Thoracic aorta (tissue), 2 donors: ENCODE data around the gene RABL2B. TPM values are rescaled to one million over a fixed set of nuclear protein-coding genes. Genes with fewer than 3 reads are reported as not detected.

ENCODE experiments used
- ATAC-seq: fragments of 150-250 bp; one replicate; pipeline ENCODE4 v1.8.0; 2017; ENCODE audit warnings: low read depth; ENCODE audit not compliant: insufficient number of reproducible peaks, low FRiP score
- DNase-seq: peaks from one replicate; pipeline ENCODE4 v3.0.0-alpha.2; 2020; ENCODE audit warnings: low spot score
- H3K27ac ChIP-seq, 2 donors: fragments of 200-600 bp; sonication (generic); 1 replicate in 1 of 2; 2 replicates in 1 of 2; pipeline ENCODE4 v1.5.1; 2016; ENCODE audit warnings: mild to moderate bottlenecking in 2 of 2, moderate library complexity in 2 of 2
- H3K27me3 ChIP-seq: fragments of 200-600 bp; sonication (generic); replicated peaks from 2 replicates; pipeline ENCODE4 v1.6.0; 2016; ENCODE audit warnings: mild to moderate bottlenecking; ENCODE audit not compliant: insufficient read depth
- H3K36me3 ChIP-seq: fragments of 200-600 bp; sonication (generic); one replicate; pipeline ENCODE4 v1.5.1; 2016
- H3K4me1 ChIP-seq, 2 donors: fragments of 200-600 bp; sonication (generic); 1 replicate in 1 of 2; 2 replicates in 1 of 2; pipeline versions ENCODE4 v1.5.1 to v1.6.0; 2016; ENCODE audit warnings: low read depth in 2 of 2, mild to moderate bottlenecking in 1 of 2; ENCODE audit not compliant: control insufficient read depth in 1 of 2
- H3K4me3 ChIP-seq: fragments of 200-600 bp; sonication (generic); 2 replicates; pipeline ENCODE4 v1.5.1; 2016; ENCODE audit warnings: mild to moderate bottlenecking
- H3K9me3 ChIP-seq: fragments of 200-600 bp; sonication (generic); 2 replicates; pipeline ENCODE4 v1.5.1; 2016
- total RNA-seq, 2 donors: library from RNA; depleted of rRNA; stranded (reverse); fragments of >200 nt; gene quantifications; one replicate each; pipeline versions ENCODE4 v1.1.0 to v1.2.3, GENCODE V29; 2016
- TF ChIP-seq, protein P1 (sequence below): fragments of 200-600 bp; sonication (generic); IDR thresholded peaks from one replicate; pipeline ENCODE4 v1.5.1; 2019; ENCODE audit warnings: antibody characterized with exemption

The RABL2B gene
- total RNA-seq, 2 donors from 2014 or later, result 14.7 to 19.9 TPM

- no peak for ATAC-seq
- Histone ChIP-seq H3K27ac (no peak overlapping the region), H3K4me1 (no peaks in the 10 kb centered on the region), H3K9me3 (no peaks in the 10 kb centered on the region), H3K36me3 (no peaks in the 10 kb centered on the region), H3K27me3 (no peaks in the 10 kb centered on the region), H3K4me3 (no peak overlapping the region)
- TF ChIP-seq, protein P1, sequence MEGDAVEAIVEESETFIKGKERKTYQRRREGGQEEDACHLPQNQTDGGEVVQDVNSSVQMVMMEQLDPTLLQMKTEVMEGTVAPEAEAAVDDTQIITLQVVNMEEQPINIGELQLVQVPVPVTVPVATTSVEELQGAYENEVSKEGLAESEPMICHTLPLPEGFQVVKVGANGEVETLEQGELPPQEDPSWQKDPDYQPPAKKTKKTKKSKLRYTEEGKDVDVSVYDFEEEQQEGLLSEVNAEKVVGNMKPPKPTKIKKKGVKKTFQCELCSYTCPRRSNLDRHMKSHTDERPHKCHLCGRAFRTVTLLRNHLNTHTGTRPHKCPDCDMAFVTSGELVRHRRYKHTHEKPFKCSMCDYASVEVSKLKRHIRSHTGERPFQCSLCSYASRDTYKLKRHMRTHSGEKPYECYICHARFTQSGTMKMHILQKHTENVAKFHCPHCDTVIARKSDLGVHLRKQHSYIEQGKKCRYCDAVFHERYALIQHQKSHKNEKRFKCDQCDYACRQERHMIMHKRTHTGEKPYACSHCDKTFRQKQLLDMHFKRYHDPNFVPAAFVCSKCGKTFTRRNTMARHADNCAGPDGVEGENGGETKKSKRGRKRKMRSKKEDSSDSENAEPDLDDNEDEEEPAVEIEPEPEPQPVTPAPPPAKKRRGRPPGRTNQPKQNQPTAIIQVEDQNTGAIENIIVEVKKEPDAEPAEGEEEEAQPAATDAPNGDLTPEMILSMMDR, result no peak
- DNase-seq, result no peak
Observed at GRCh38 chr22:50719814-50720300, 63.6 kb downstream of the RABL2B start.

DNA sequence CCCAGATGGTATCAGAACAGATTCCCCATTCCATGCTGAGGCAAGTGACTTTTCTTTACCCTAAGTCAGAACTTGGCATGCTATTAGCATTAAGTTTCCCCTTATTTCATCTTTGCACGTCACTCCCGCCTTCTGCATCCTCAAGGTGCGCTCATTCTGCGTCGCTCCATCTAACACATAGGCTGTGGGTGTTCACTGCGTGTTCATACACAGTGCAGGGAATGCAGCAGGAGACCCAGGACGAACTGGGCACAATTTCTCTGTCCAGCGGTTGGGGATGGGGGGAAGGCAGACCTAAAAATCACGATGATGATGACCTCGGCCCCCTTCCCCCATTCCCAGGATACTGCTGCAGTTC is 65.1 kb downstream of the RABL2B start:
- H3K27ac ChIP-seq, result no peak overlapping the region
- H3K36me3 ChIP-seq, result no peaks in the 10 kb centered on the region
- ATAC-seq (no peak), DNase-seq (no peak)
- no peaks in the 10 kb centered on the region for H3K9me3 ChIP-seq
- TF ChIP-seq, protein P1, result no peak
- H3K27me3 ChIP-seq, result no peaks in the 10 kb centered on the region
- no peak overlapping the region for H3K4me3 ChIP-seq
- H3K4me1 ChIP-seq, result no peaks in the 10 kb centered on the region

- no peaks in the 10 kb centered on the region for H3K27me3 ChIP-seq
- H3K4me1 ChIP-seq, result no peaks in the 10 kb centered on the region
- no peaks in the 10 kb centered on the region for H3K9me3 ChIP-seq
- H3K27ac ChIP-seq, result no peak overlapping the region
- no peak overlapping the region for H3K4me3 ChIP-seq
- ATAC-seq (no peak), DNase-seq (no peak)
- no peaks in the 10 kb centered on the region for H3K36me3 ChIP-seq
- TF ChIP-seq, protein P1, result no peak
Observed at GRCh38 chr22:50717709-50718351, 65.6 kb downstream of the RABL2B start.

Other genes with a start within 250 kb of the RABL2B start
- not detected for gene KLHDC7B, start 237.7 kb downstream of the RABL2B start, total RNA-seq
- not detected for gene SYCE3, start 220.7 kb downstream of the RABL2B start, total RNA-seq
- gene CPT1B, start 205.2 kb downstream of the RABL2B start, total RNA-seq, result 10 to 100 TPM; 14.6 to 21.4 TPM
- gene CHKB, start 200.8 kb downstream of the RABL2B start, total RNA-seq, result 10 to 100 TPM; 52.6 to 78.7 TPM
- gene MAPK8IP2, start 182.8 kb downstream of the RABL2B start, total RNA-seq, result under 1 TPM; 0.41 to 0.92 TPM
- 10 to 100 TPM; 38.4 to 75.4 TPM for gene ARSA, start 155.5 kb downstream of the RABL2B start, total RNA-seq
- 10 to 100 TPM; 10.7 to 14.3 TPM for gene SHANK3, start 110.8 kb downstream of the RABL2B start, total RNA-seq
- not detected for gene ACR, start 45.4 kb downstream of the RABL2B start, total RNA-seq